Measurements from ENCODE around the gene ASF1B.

Gene ASF1B

DNA sequence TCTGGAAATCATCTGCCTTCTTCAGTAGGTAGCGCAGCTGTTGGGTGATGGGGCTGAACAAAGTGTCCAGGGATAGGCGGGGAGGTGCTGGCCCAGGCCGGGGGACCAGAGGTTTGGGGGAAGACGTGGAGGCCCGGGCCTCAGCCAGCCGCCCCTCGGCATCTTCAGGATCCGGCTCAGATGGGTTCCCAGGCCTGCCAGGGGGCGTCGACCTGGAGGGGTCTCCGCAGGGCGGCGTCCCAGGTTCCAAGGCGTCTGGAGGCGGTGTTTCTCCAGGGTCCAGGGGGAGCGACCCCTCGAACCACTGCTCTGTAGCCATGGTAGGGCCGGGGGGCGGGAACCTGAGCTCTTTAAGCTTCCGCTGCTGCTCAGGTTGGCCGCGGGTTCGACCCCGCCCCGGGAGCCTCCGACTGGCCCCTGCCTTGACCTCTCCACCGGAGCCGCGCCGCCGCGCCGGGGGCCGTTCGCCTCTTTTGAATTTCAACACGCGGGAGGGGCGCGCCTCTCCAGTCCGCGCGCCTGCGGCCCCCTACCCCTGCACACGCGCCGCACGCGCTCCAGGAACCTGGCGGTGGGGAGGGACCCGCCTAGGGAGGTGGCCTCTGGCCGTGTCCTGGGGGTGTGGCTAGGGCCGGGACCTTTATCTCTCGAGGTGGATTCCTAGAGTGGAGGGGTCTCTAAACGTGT is 50.9 kb downstream of the ASF1B start, which contains the start of gene C19orf67:
C19orf67 (minus strand) TSS at position 475 of the 687 bp plus-strand sequence; CDS start at position 319, 156 bp downstream.
- DNase-seq (ENCODE audit: low read depth): no peak

GRCh38 chr19:14082675-14082960 is 53.8 kb downstream of the ASF1B start:
- no peak for DNase-seq (ENCODE audit: low read depth)

DNA sequence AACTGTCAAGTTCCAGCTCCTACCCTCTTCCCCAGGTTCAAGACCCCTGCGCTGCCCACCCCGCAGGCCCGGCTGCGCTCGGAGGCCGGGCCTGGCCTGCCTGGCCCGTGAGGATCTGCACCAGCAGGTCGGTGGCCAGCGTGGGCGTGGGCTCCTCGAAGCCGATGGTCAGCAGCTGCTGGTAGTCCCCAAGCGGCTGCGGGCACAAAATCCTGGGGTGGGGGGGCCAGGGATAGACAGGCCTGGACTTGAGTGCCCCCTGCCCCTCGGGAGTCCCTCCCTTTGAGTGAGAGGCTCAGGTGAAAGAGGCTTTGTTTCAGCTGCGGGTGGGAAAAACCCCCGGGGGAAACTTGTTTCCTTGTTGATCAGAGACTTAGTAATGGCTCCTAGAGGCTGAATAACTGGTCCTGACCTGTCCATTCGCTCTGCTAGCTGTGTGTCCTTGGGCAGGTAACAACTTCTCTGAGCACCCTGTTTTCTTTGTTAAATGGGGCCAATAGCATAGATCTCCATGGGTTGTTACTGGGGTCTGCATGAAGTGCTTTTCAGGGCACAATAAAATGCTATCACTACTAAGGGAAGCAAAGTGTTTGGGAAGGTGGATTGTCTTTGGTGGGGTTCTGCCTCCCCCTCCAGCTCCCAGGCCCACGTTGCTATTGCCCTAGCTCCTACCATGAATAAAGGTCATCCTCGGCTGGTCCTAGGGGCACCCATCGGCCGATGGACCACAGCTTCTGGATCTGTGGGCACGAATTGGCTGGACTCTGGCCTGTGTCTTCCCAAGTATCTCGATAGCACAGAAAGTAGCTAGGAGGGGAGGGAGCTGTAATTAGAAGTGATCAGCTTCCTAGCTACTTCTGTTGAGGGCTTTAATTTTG is 54.4 kb downstream of the ASF1B start:
- DNase-seq (ENCODE audit: low read depth): no peak

GRCh38 chr19:14080887-14081796 is 55.2 kb downstream of the ASF1B start:
- peak; percentile 97 for DNase-seq (ENCODE audit: low read depth)

DNA sequence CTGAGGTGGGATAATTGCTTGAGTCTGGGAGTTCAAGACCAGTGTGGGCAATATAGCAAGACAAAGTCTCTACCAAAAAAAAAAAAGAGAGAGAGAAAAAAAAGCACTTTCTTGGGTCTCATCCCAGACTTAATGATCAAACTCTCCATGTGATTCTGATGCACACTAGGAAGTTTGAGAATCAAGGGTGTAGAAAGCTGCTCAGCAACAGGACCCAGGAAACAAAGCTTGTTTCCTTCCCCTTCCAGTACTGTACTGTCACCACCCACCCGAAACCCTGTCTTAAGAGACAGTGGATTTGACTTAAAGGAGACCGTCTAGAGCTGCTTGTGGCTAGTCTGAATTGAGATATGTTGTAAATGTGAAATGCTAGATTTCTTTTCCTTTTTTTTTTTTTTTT is 58.0 kb downstream of the ASF1B start:
- no peak for DNase-seq (ENCODE audit: low read depth)

GRCh38 chr19:14073925-14074838 is 62.2 kb downstream of the ASF1B start:
- no peak for DNase-seq (ENCODE audit: low read depth)

DNA sequence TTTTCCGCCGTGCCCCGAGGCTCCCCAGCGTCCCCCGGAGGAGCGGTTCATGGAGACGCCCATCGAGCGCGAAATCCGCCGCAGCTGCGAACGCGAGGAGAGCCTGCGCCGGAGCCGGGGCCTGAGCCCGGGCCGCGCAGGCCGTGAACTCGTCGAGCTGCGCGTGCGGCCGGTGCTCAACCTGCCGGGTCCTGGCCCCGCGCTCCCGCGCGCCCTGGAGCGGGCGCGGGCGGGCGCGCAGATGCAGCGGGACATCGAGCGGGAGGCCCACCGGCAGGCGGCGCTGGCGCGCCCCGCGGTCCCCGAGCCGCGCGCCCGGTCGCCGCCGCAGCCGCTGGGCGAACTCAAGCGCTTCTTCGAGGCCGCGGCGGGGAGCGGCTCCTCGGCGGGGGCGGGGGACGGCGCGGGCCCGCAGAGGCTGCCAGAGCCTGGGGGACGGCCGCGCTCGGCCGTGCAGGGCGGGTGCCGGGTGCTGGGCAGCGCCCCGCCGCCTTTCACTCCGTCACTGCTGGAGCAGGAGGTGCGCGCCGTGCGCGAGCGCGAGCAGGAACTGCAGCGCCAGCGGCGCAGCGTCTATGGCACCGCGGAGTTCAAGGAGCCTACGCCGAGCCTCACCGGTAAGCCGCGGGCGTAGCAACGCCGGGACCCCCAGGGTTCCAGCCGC is 63.0 kb downstream of the ASF1B start:
- DNase-seq (ENCODE audit: low read depth): peak; percentile 63

DNA sequence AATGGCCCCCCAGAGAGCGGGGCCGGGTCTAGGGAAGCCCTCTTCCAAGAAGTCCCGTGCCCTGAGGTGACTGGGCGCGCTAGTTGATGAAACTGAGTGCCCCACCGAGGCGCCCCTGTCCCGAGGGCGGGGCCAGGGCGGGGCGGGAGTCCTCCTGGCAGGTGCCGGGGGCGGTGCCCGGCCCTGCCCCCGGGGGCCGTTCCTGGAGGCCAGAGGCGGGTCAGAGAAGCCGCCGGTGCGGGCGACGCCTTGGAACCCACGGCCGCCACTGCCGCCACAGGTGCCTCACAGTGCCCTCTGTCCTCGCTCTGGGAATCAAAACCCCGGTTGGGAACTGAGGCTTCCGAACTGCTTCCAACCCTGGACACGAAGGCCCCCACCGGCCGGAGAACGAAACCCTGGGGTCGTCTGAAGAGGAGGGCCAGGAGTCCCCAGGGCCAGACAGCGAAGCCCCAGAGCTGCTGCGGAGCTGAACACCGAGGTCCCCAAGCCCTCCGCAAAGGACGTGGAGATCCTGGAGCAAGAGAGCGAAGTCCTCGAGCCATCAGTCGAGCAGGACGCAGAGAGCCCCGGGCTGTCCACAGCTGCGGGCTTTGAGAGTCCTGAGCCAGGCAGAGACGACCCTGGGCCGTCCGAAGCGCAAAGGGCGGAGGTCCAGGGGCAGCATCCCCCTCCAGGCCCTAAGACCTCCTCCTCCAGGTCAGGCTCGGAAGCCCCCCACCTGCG is 63.7 kb downstream of the ASF1B start, which contains the start of gene MISP3:
MISP3 (plus strand) TSS at position 252 of the 726 bp plus-strand sequence. CDS start 524 bp downstream, outside the sequence.
- DNase-seq (ENCODE audit: low read depth): no peak

GRCh38 chr19:14070268-14071050 is 65.9 kb downstream of the ASF1B start:
- DNase-seq (ENCODE audit: low read depth): no peak
